Activated T-cell treated with anti-CD3 and anti-CD28 coated beads, Interleukin-2, amount 50 U/mL, for 1 hour (primary cell): Measurements from ENCODE around the gene IL4I1.

Source experiments
- DNase-seq: peaks from one replicate; pipeline ENCODE4 v3.0.0-alpha.2; 2020

Gene IL4I1

DNA sequence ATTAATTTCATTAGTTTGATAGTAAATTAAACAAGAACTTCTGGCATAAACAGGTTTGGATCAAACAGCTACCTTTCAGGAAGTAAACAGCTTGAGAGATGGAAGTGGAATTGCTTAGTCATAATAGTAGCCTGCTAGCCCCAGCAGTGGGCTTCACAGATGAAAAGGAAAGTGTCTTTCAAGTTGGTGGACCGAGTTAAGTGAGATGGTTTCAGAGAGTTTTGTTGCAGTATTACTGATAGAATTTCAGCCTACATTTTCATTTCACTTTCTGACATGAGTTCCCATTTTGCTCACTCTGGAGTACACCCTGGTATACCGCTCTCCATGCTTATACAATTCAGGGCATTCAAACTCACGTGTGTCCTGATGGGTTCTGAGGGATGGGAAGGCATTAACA lies 47.7 kb downstream of the IL4I1 start:
- DNase-seq: no peak

DNA sequence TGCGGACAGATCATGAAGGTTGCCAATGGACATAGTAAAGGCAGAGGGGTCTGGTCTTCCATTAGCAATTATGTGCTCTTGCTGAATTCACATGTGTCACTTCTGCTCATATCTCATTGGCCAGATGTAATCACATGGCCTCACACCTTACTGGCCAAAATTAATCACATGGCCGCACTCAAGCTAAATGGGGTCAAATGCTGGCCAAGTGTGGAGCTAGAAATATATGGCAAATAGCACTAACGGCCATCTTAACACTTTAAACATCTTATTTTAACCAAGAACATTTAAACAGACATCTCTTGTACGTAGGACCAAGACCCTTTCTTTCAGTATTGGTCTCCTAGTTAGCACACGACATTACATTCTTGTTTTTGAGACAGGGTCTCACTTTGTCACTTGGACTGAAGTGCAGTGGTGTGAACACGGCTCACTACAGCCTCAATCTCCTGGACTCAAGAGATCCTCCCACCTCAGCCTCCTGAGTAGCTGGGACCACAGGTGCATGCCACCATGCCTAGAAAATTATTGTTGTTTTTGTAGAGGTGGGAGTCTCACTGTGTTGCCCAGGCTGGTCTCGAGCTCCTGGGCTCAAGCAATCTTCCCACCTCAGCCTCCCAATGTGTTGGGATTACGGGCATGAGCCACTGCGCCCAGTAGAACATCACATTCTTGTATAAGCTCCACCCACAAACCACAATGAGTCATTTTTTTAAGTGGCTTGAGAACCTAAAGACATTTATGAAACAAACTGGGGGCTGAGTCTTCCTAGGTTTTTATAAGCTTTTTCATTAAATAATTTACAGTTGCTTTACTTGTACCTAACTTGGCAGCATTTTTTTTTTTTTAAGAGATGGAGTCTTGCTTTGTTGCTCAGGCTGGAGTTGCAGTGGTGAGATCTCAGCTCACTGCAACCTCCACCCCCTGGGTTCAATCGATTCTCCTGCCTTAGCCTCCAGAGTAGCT lies 48.7 kb downstream of the IL4I1 start:
- DNase-seq: no peak

GRCh38 chr19:49846408-49846807 lies 50.3 kb downstream of the IL4I1 start:
- DNase-seq: no peak

DNA sequence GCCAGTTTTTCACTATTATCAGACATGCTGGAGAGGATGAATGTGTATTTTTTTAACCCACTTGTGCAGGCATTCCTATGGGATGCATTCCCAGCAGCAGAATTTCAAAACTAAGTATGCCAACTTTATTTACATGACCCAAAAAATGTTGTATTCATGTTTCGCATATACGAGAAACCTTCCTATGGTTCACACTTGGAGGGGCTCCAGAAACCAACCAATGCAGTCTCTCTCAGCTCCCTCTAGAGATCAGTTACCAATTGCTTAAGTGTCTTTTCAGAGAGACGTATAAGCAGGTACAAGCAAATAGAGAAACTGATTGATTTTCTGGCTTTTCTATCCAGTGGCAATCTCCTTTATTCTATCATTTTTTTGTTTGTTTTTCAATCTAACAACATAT lies 51.3 kb downstream of the IL4I1 start:
- DNase-seq: no peak

DNA sequence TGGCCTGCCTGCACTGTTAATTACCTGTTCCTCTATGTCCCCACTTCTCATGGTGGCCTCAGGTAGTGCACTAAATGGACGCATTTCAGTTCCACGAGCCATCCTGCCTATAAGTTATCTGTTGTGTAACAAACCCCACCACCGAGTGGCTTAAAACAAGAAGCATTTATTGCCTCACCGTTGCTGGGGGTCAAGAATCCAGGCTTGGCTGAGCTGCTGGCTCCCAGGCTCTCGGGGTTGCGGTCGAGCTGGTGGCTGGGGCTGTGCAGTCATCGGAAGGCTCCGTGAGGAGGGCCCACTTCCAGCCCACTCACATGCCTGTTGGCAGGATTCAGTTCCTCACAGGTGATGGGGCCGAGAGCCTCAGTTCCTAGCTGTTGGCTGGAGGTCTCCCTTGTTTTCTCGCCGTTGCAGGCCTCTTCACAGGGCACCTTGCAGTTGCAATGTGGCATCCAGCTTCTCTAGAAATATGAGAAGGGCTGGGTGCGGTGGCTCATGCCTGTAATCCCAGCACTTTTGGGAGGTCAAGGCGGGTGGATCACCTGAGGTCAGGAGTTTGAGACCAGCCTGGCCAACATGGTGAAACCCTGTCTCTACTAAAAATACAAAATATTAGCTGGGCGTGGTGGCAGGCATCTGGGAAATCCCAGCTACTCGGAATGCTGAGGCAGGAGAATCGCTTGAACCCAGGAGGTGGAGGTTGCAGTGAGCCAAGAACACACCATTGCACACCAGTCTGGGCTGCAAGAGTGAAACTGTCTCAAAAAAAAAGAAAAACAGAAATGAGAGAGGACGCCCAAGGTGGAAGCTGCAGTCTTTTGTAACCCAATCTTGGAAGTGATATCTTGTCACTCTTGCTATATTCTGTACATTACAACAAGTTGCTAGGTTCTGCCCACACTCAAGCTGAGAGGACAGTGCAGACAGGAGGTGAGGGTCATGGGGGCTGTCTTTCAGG lies 52.3 kb downstream of the IL4I1 start:
- no peak for DNase-seq

GRCh38 chr19:49843265-49843664 lies 53.4 kb downstream of the IL4I1 start:
- no peak for DNase-seq

GRCh38 chr19:49840736-49841249 lies 55.9 kb downstream of the IL4I1 start:
- DNase-seq: no peak

DNA sequence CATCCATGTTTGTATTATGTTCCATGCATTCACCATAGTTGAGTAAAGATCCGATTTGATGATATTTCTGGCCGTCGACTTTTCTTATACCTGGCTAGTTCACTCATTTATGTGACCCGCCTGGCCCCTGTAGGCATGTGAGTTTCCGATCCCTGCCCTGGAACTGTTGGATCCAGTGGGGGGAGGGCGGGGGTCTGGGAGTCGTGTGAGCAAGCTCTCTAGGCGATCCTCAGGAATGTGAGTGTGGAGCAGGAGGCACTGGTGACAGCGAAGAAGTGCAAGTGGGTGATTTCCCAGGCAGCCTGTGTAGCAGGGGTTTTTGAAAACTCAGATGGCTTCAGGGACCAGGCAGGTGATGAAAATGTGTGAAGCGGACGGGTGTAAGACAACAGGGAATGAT lies 56.4 kb downstream of the IL4I1 start:
- DNase-seq: no peak

- no peak for DNase-seq
Observed at GRCh38 chr19:49839713-49840112, 57.0 kb downstream of the IL4I1 start.
